ENCODE measurements around the gene SLC24A3.

Gene SLC24A3

GRCh38 chr20:19304886-19305415 is 92.5 kb downstream of the SLC24A3 start:
- DNase-seq, result no peak

GRCh38 chr20:19308146-19308545 is 95.7 kb downstream of the SLC24A3 start:
- DNase-seq, result no peak

- DNase-seq, result no peak
Measured at GRCh38 chr20:19310541-19310940, 98.1 kb downstream of the SLC24A3 start.

GRCh38 chr20:19313342-19314069 is 101.1 kb downstream of the SLC24A3 start:
- no peak for DNase-seq

GRCh38 chr20:19314621-19315020 is 102.2 kb downstream of the SLC24A3 start:
- no peak for DNase-seq

GRCh38 chr20:19317237-19318069 is 105.0 kb downstream of the SLC24A3 start:
- no peak for DNase-seq

- DNase-seq, result no peak
Measured at GRCh38 chr20:19318610-19319009, 106.2 kb downstream of the SLC24A3 start.

GRCh38 chr20:19320005-19320404 is 107.6 kb downstream of the SLC24A3 start:
- DNase-seq, result no peak

- no peak for DNase-seq
Measured at GRCh38 chr20:19321176-19321575, 108.7 kb downstream of the SLC24A3 start.

- no peak for DNase-seq
Measured at GRCh38 chr20:19322061-19322985, 109.9 kb downstream of the SLC24A3 start.

GRCh38 chr20:19327401-19327800 is 115.0 kb downstream of the SLC24A3 start:
- no peak for DNase-seq

- DNase-seq, result no peak
Measured at GRCh38 chr20:19328676-19329075, 116.2 kb downstream of the SLC24A3 start.

- DNase-seq, result no peak
Measured at GRCh38 chr20:19330038-19330437, 117.6 kb downstream of the SLC24A3 start.

- DNase-seq, result no peak
Measured at GRCh38 chr20:19330731-19331130, 118.3 kb downstream of the SLC24A3 start.

- no peak for DNase-seq
Measured at GRCh38 chr20:19333563-19333962, 121.1 kb downstream of the SLC24A3 start.

- DNase-seq, result no peak
Measured at GRCh38 chr20:19335341-19335740, 122.9 kb downstream of the SLC24A3 start.

GRCh38 chr20:19335916-19336315 is 123.5 kb downstream of the SLC24A3 start:
- no peak for DNase-seq

- no peak for DNase-seq
Measured at GRCh38 chr20:19336631-19337030, 124.2 kb downstream of the SLC24A3 start.

- no peak for DNase-seq
Measured at GRCh38 chr20:19338380-19338779, 125.9 kb downstream of the SLC24A3 start.

- no peak for DNase-seq
Measured at GRCh38 chr20:19338960-19339359, 126.5 kb downstream of the SLC24A3 start.

- no peak for DNase-seq
Measured at GRCh38 chr20:19341348-19342053, 129.1 kb downstream of the SLC24A3 start.

- no peak for DNase-seq
Measured at GRCh38 chr20:19344341-19344740, 131.9 kb downstream of the SLC24A3 start.
